CD4-positive, alpha-beta T cell treated with Interleukin-2 at 100 ng/mL for 4 hours (primary cell): ENCODE data around the gene CAND2.
A peak's percentile ranks its signal among the peaks of the same experiment; 100 is the strongest.
"Not testable (repeated sequence)": the region's sequence is repeated elsewhere in the genome, so short reads cannot be mapped to it uniquely, and the experiment has no call there.

ENCODE experiments used
- DNase-seq: peaks from one replicate; pipeline ENCODE4 v3.0.0-alpha.2; 2020; ENCODE audit warnings: low spot score

Gene CAND2

GRCh38 chr3:12861611-12862010 lies 65.1 kb downstream of the CAND2 start:
- DNase-seq = no peak

GRCh38 chr3:12862387-12862786 lies 65.9 kb downstream of the CAND2 start:
- no peak for DNase-seq

- DNase-seq = no peak
These were observed 68.8 kb downstream of the CAND2 start for GRCh38 chr3:12865271-12865670.

- DNase-seq = no peak
These were observed 70.4 kb downstream of the CAND2 start for GRCh38 chr3:12866836-12867235.

- DNase-seq = peak; percentile 62
These were observed 71.9 kb downstream of the CAND2 start for GRCh38 chr3:12868039-12869034.

- no peak for DNase-seq
These were observed 72.6 kb downstream of the CAND2 start for GRCh38 chr3:12869035-12869621.

GRCh38 chr3:12870942-12871341 lies 74.5 kb downstream of the CAND2 start:
- DNase-seq = peak; percentile 40

GRCh38 chr3:12871404-12871983 lies 75.0 kb downstream of the CAND2 start:
- DNase-seq = no peak

- DNase-seq = no peak
These were observed 79.7 kb downstream of the CAND2 start for GRCh38 chr3:12875857-12876836.

- no peak for DNase-seq
These were observed 80.6 kb downstream of the CAND2 start for GRCh38 chr3:12877040-12877439.

GRCh38 chr3:12878141-12878574 lies 81.7 kb downstream of the CAND2 start:
- DNase-seq = no peak

- DNase-seq = not testable (repeated sequence)
These were observed 82.3 kb downstream of the CAND2 start for GRCh38 chr3:12878758-12879157.

GRCh38 chr3:12879191-12879815 lies 82.8 kb downstream of the CAND2 start:
- no peak for DNase-seq

GRCh38 chr3:12881858-12882257 lies 85.4 kb downstream of the CAND2 start:
- DNase-seq = not testable (repeated sequence)

GRCh38 chr3:12882336-12883310 lies 86.1 kb downstream of the CAND2 start:
- no peak for DNase-seq

- no peak for DNase-seq
These were observed 87.8 kb downstream of the CAND2 start for GRCh38 chr3:12884186-12884680.
